ENCODE results near the gene ACTMAP.
"Not testable (repeated sequence)": the region's sequence is repeated elsewhere in the genome, so short reads cannot be mapped to it uniquely, and the experiment has no call there.

Gene ACTMAP

GRCh38 chr19:40743926-40744325 is 6.4 kb downstream of the ACTMAP start:
- no peak for DNase-seq (ENCODE audit: low read depth)

- DNase-seq (ENCODE audit: low read depth): no peak
Measured at GRCh38 chr19:40742886-40743285, 7.4 kb downstream of the ACTMAP start.

- DNase-seq (ENCODE audit: low read depth): no peak
Measured at GRCh38 chr19:40742477-40742876, 7.8 kb downstream of the ACTMAP start.

GRCh38 chr19:40741527-40742390 is 8.5 kb downstream of the ACTMAP start:
- peak; percentile 16 for DNase-seq (ENCODE audit: low read depth)

- DNase-seq (ENCODE audit: low read depth): no peak
Measured at GRCh38 chr19:40740747-40741146, 9.5 kb downstream of the ACTMAP start.

- DNase-seq (ENCODE audit: low read depth): no peak
Measured at GRCh38 chr19:40739871-40740703, 10.2 kb downstream of the ACTMAP start.

- no peak for DNase-seq (ENCODE audit: low read depth)
Measured at GRCh38 chr19:40739030-40739839, 11.0 kb downstream of the ACTMAP start.

- DNase-seq (ENCODE audit: low read depth): no peak
Measured at GRCh38 chr19:40737102-40737644, 13.1 kb downstream of the ACTMAP start.

- DNase-seq (ENCODE audit: low read depth): no peak
Measured at GRCh38 chr19:40736661-40737060, 13.6 kb downstream of the ACTMAP start.

GRCh38 chr19:40735013-40735771 is 15.1 kb downstream of the ACTMAP start:
- DNase-seq (ENCODE audit: low read depth): no peak

GRCh38 chr19:40733149-40733548 is 17.1 kb downstream of the ACTMAP start:
- no peak for DNase-seq (ENCODE audit: low read depth)

- not testable (repeated sequence) for DNase-seq (ENCODE audit: low read depth)
Measured at GRCh38 chr19:40732304-40732703, 18.0 kb downstream of the ACTMAP start.

GRCh38 chr19:40730065-40730464 is 20.2 kb downstream of the ACTMAP start:
- DNase-seq (ENCODE audit: low read depth): not testable (repeated sequence)

GRCh38 chr19:40726279-40726678 is 24.0 kb downstream of the ACTMAP start:
- peak; percentile 27 for DNase-seq (ENCODE audit: low read depth)

GRCh38 chr19:40724855-40725254 is 25.4 kb downstream of the ACTMAP start:
- DNase-seq (ENCODE audit: low read depth): no peak

- no peak for DNase-seq (ENCODE audit: low read depth)
Measured at GRCh38 chr19:40724315-40724714, 26.0 kb downstream of the ACTMAP start.

- no peak for DNase-seq (ENCODE audit: low read depth)
Measured at GRCh38 chr19:40723661-40724254, 26.5 kb downstream of the ACTMAP start.

GRCh38 chr19:40721936-40722661 is 28.2 kb downstream of the ACTMAP start:
- peak; percentile 66 for DNase-seq (ENCODE audit: low read depth)

GRCh38 chr19:40721140-40721486 is 29.2 kb downstream of the ACTMAP start:
- DNase-seq (ENCODE audit: low read depth): no peak

GRCh38 chr19:40719414-40719894 is 30.8 kb downstream of the ACTMAP start:
- DNase-seq (ENCODE audit: low read depth): no peak
